Stimulated activated CD4-positive, alpha-beta T cell treated with anti-CD3 and anti-CD28 coated beads, Interleukin-4, amount 100 ng/mL, for 48 hours (primary cell): Measurements from ENCODE around the gene COX7B.
"Not testable (repeated sequence)": the region's sequence is repeated elsewhere in the genome, so short reads cannot be mapped to it uniquely, and the experiment has no call there.

Experiments
- DNase-seq, 2 donors: peaks; one replicate each; pipeline ENCODE4 v3.0.0-alpha.2; 2020; ENCODE audit warnings: low read depth in 2 of 2

The COX7B gene

GRCh38 chrX:77945031-77945430 is 45.8 kb downstream of the COX7B start:
- not testable (repeated sequence) for DNase-seq

- DNase-seq = no peak
Measured at GRCh38 chrX:77945910-77946545, 46.8 kb downstream of the COX7B start.

GRCh38 chrX:77946571-77946970 is 47.3 kb downstream of the COX7B start:
- DNase-seq = no peak

- no peak for DNase-seq
Measured at GRCh38 chrX:77949840-77950239, 50.6 kb downstream of the COX7B start.

GRCh38 chrX:77952173-77952572 is 52.9 kb downstream of the COX7B start:
- DNase-seq = no peak

GRCh38 chrX:77953302-77953701 is 54.0 kb downstream of the COX7B start:
- no peak for DNase-seq

GRCh38 chrX:77953708-77954107 is 54.4 kb downstream of the COX7B start:
- DNase-seq = no peak
